Keratinocyte (primary cell): Measurements from ENCODE around the gene ITCH. TPM values are rescaled to one million over a fixed set of nuclear protein-coding genes. Genes with fewer than 3 reads are reported as not detected.
A peak's percentile ranks its signal among the peaks of the same experiment; 100 is the strongest.

Experiments
- DNase-seq: peaks from one replicate; pipeline ENCODE4 v3.0.0-alpha.2; 2011; ENCODE audit warnings: low read depth, missing footprints, low spot score
- FAIRE-seq: peaks from 2 replicates; lab custom pipeline; 2011; peaks lifted over from hg19 to GRCh38; lab: Jason Lieb, UNC
- H2AFZ ChIP-seq: 2 replicates; pipeline ENCODE4 v1.6.0; 2012; ENCODE audit warnings: low read length, control low read depth, inconsistent platforms; ENCODE audit not compliant: control insufficient read depth
- H3K27ac ChIP-seq: 2 replicates; pipeline ENCODE4 v1.5.1; 2011; ENCODE audit warnings: low read length; ENCODE audit not compliant: control insufficient read depth, insufficient read depth
- H3K27me3 ChIP-seq: 3 replicates; pipeline ENCODE4 v1.6.0; 2011; ENCODE audit warnings: low read length; ENCODE audit not compliant: control insufficient read depth, insufficient read depth; ENCODE audit errors: extremely low read depth
- H3K36me3 ChIP-seq, 2 experiments: 2 replicates in 1 of 2; 3 replicates in 1 of 2; pipeline ENCODE4 v1.5.1; 2011; ENCODE audit warnings: low read length in 2 of 2, mild to moderate bottlenecking in 1 of 2; ENCODE audit not compliant: control insufficient read depth in 2 of 2, insufficient read depth in 2 of 2; ENCODE audit errors: extremely low read depth in 1 of 2
- H3K4me1 ChIP-seq: 3 replicates; pipeline ENCODE4 v1.5.1; 2011; ENCODE audit warnings: low read length; ENCODE audit not compliant: control insufficient read depth, insufficient read depth; ENCODE audit errors: extremely low read depth
- H3K4me2 ChIP-seq: 3 replicates; pipeline ENCODE4 v1.6.0; 2011; ENCODE audit warnings: low read depth, low read length; ENCODE audit not compliant: control insufficient read depth, insufficient read depth; ENCODE audit errors: extremely low read depth
- H3K4me3 ChIP-seq, 3 experiments: fragments of 200-600 bp in 1 of 3; sonication (generic) in 1 of 3; 2 replicates in 2 of 3; 3 replicates in 1 of 3; pipeline ENCODE4 v1.5.1; 2011 to 2016; ENCODE audit warnings: low read length in 3 of 3, mild to moderate bottlenecking in 3 of 3, control low read depth in 2 of 3, inconsistent platforms in 1 of 3, low read depth in 1 of 3, mixed read lengths in 1 of 3, mixed run types in 1 of 3, moderate library complexity in 1 of 3; ENCODE audit not compliant: control insufficient read depth in 2 of 3, insufficient read depth in 2 of 3; ENCODE audit errors: extremely low read depth in 1 of 3
- H3K79me2 ChIP-seq: 2 replicates; pipeline ENCODE4 v1.6.0; 2012; ENCODE audit warnings: low read length; ENCODE audit not compliant: control insufficient read depth, insufficient read depth
- H3K9ac ChIP-seq: 3 replicates; pipeline ENCODE4 v1.6.0; 2011; ENCODE audit warnings: low read length; ENCODE audit not compliant: control insufficient read depth, insufficient read depth; ENCODE audit errors: extremely low read depth
- H3K9me1 ChIP-seq: 3 replicates; pipeline ENCODE4 v1.6.0; 2011; ENCODE audit warnings: low read length; ENCODE audit not compliant: control insufficient read depth, insufficient read depth; ENCODE audit errors: extremely low read depth
- H3K9me3 ChIP-seq: 2 replicates; pipeline ENCODE4 v1.5.1; 2012; ENCODE audit warnings: low read depth, low read length; ENCODE audit not compliant: control insufficient read depth
- H4K20me1 ChIP-seq: 3 replicates; pipeline ENCODE4 v1.6.0; 2011; ENCODE audit warnings: low read length; ENCODE audit not compliant: control insufficient read depth, insufficient read depth; ENCODE audit errors: extremely low read depth
- EZH2 ChIP-seq: IDR thresholded peaks from one replicate; pipeline ENCODE4 v1.6.1; 2012; ENCODE audit warnings: inconsistent platforms, mild to moderate bottlenecking, low read length, moderate library complexity
- dilution Hi-C: fragments of 300-500 bp; cut with MboI; formaldehyde crosslinking; loops from one replicate; pipeline ENCODE4 v1.7.0; 2020; ENCODE audit warnings: low sequenced_read_pairs; ENCODE audit not compliant: extremely low pct_ligation_motif_present
- polyA plus RNA-seq, 5 experiments: library from polyadenylated mRNA; depleted of rRNA in 3 of 5; stranded (reverse) in 3 of 5; stranded (forward) in 1 of 5; unstranded in 1 of 5; fragments of >200 nt; gene quantifications; 1 replicate in 1 of 5; 2 replicates in 3 of 5; 3 replicates in 1 of 5; pipeline versions ENCODE4 v1.2.1 to v1.2.3, GENCODE V29; 2011 to 2012; ENCODE audit warnings: missing spikeins in 2 of 5, low read depth in 1 of 5, low replicate concordance in 1 of 5
- TF ChIP-seq, protein P1 (sequence below), 3 experiments: IDR thresholded peaks in 1 of 3; conservative IDR thresholded peaks in 1 of 3; optimal IDR thresholded peaks in 1 of 3; 2 replicates in 2 of 3; 3 replicates in 1 of 3; pipeline versions ENCODE3 to v1.5.1; 2011; ENCODE audit warnings: low read length in 3 of 3, mild to moderate bottlenecking in 3 of 3, moderate library complexity in 2 of 3, control low read depth in 1 of 3, inconsistent platforms in 1 of 3; ENCODE audit not compliant: insufficient read depth in 2 of 3; ENCODE audit errors: extremely low read depth in 1 of 3

The ITCH gene
- polyA plus RNA-seq, 1 donor (not counting 4 experiments of a cell fraction or from before 2014, with no cell fraction given) = 42.5 TPM

DNA sequence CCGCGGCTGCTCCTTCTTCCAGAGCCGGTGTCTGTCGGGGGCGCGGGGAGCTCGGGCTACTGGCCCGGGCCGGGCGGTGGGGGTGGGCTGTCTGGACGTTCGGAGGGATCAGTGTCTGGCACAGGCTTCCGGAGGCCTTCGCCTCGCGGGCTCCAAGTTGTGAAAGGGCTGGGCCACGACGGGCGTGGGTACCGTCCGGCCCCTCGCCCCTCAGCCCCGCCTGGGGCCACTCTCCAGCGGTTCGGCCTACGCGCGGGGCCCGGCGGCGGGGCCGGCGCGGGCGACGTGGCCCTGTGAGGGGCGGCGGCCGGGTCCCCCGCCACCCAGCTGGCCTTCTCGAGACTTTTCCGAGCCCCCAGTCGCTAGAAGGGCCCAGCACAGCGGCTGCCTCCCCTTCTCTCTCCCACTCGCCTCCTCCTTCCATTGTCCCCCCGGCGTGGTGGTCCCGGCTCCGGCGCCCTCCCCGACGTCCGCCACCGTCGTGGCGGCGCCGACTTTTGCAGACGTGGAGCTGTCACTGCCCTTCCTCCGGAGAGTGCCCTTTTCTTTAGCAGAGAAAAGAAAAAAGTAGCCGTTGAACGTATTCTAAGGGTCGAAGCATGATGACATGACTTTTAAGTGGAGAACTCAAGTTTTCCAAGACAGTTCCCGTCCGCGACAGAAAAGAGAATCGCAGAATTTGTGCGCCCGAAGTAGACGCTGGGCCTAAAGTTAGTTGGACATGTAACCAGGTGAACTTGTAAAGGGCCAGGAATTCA, 571 bp downstream of the ITCH start:
- no peaks in the 10 kb centered on the region for H3K27me3 ChIP-seq
- peak overlapping the region; percentile 68 for H2AFZ ChIP-seq
- H3K9ac ChIP-seq = peak overlapping the region; percentile 97
- no peak for TF ChIP-seq EZH2
- H3K36me3 ChIP-seq = peaks cover 1 to 21% of the 10 kb centered on the region in 2 experiments
- no peaks in the 10 kb centered on the region for H3K9me3 ChIP-seq
- H4K20me1 ChIP-seq = no peaks in the 10 kb centered on the region
- no peak for FAIRE-seq
- dilution Hi-C loops = no loop called here
- H3K4me2 ChIP-seq = peak overlapping the region; percentile 90
- H3K79me2 ChIP-seq = peaks cover 56% of the 10 kb centered on the region
- H3K9me1 ChIP-seq = no peaks in the 10 kb centered on the region
- H3K27ac ChIP-seq = peak overlapping the region; percentile 91
- no peak for DNase-seq
- peak overlapping the region; percentile 95 to 98 (median 97) for H3K4me3 ChIP-seq
- H3K4me1 ChIP-seq = peaks cover 50% of the 10 kb centered on the region

DNA sequence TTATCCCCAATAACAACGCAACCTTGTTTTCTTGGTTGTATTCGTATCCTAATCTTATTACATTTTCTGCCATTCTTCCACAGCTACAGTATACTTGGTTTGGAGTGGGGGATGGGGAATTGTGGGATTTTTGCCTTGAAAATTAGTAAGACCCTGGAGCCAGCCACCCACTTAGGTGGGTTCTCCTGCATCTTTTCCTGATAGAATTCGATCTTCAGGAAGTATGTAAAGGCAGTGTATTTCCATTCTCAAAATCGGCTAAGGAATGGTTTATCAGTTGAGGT, 1.1 kb downstream of the ITCH start:
- H3K9me3 ChIP-seq = no peaks in the 10 kb centered on the region
- no peak for FAIRE-seq
- H3K4me2 ChIP-seq = peak overlapping the region; percentile 90
- peak overlapping the region; percentile 97 for H3K9ac ChIP-seq
- dilution Hi-C loops = no loop called here
- peaks cover 61% of the 10 kb centered on the region for H3K79me2 ChIP-seq
- no peak overlapping the region for H2AFZ ChIP-seq
- H3K27me3 ChIP-seq = no peaks in the 10 kb centered on the region
- H3K4me1 ChIP-seq = peaks cover 56% of the 10 kb centered on the region
- H3K9me1 ChIP-seq = no peaks in the 10 kb centered on the region
- H4K20me1 ChIP-seq = no peaks in the 10 kb centered on the region
- DNase-seq = no peak
- TF ChIP-seq EZH2 = no peak
- TF ChIP-seq, protein P1, sequence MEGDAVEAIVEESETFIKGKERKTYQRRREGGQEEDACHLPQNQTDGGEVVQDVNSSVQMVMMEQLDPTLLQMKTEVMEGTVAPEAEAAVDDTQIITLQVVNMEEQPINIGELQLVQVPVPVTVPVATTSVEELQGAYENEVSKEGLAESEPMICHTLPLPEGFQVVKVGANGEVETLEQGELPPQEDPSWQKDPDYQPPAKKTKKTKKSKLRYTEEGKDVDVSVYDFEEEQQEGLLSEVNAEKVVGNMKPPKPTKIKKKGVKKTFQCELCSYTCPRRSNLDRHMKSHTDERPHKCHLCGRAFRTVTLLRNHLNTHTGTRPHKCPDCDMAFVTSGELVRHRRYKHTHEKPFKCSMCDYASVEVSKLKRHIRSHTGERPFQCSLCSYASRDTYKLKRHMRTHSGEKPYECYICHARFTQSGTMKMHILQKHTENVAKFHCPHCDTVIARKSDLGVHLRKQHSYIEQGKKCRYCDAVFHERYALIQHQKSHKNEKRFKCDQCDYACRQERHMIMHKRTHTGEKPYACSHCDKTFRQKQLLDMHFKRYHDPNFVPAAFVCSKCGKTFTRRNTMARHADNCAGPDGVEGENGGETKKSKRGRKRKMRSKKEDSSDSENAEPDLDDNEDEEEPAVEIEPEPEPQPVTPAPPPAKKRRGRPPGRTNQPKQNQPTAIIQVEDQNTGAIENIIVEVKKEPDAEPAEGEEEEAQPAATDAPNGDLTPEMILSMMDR (optimal IDR thresholded peaks at IDR 0.05 in 1 of 3, IDR thresholded peaks at IDR 0.05 in 1 of 3, conservative IDR thresholded peaks at IDR 0.05 in 1 of 3; ENCODE audit: extremely low read depth in 1 of 3, insufficient read depth in 2 of 3, low read length in 3 of 3) = no peak
- H3K27ac ChIP-seq = peak overlapping the region; percentile 91
- peak overlapping the region; percentile 95 to 98 (median 97) for H3K4me3 ChIP-seq
- H3K36me3 ChIP-seq = peaks cover 1 to 25% of the 10 kb centered on the region in 2 experiments
